HS-5 (cell line): ENCODE data around the gene PGAP1.

Source experiments
- DNase-seq: peaks from one replicate; pipeline ENCODE4 v3.0.0-alpha.2; 2012; ENCODE audit warnings: low read depth

Gene PGAP1, protein sequence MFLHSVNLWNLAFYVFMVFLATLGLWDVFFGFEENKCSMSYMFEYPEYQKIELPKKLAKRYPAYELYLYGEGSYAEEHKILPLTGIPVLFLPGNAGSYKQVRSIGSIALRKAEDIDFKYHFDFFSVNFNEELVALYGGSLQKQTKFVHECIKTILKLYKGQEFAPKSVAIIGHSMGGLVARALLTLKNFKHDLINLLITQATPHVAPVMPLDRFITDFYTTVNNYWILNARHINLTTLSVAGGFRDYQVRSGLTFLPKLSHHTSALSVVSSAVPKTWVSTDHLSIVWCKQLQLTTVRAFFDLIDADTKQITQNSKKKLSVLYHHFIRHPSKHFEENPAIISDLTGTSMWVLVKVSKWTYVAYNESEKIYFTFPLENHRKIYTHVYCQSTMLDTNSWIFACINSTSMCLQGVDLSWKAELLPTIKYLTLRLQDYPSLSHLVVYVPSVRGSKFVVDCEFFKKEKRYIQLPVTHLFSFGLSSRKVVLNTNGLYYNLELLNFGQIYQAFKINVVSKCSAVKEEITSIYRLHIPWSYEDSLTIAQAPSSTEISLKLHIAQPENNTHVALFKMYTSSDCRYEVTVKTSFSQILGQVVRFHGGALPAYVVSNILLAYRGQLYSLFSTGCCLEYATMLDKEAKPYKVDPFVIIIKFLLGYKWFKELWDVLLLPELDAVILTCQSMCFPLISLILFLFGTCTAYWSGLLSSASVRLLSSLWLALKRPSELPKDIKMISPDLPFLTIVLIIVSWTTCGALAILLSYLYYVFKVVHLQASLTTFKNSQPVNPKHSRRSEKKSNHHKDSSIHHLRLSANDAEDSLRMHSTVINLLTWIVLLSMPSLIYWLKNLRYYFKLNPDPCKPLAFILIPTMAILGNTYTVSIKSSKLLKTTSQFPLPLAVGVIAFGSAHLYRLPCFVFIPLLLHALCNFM

DNA sequence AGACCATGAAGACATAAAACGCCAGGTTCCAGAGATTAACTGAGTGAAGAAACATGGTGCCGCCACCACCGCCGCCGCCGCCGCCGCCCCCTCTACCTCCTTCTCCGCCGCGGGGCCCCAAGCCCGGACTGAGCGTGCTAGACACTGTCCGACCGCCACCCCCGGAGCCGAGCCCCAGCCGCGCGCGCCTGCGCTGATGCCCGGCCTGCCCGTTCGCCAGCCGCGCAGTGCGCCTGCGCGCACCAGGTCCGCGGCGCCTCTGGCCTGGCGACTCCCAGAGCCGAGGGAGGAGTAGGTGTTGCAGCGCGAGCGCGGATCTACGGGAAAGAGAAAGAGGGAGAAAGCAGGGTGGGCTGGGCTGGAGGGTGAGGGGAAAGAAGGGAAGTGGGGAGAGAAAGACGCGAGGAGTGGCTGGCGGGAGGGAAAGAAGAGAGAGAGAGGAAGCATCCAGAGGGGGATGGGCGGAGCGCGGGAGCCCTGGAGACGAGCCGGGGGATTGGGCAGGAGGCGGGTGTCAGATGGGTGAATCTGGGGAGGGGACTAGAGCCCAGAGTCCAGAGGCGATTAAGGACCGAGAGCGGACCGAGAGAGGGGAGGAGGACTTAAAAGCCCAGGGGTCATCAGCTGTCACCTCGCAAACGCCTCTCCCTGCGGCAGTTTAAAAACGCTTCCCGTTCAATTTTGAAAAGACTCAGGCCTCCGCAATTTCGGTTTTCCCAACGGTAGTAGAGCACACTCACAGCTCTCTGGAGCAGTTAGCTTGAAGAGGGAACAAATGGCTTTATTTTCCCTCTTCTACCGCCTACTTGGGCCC, at the start of gene PGAP1:
TSS of gene PGAP1 (minus strand) at position 146 of the 814 bp plus-strand sequence. CDS start at position 55, 91 bp downstream.
- DNase-seq = peak; percentile 69

DNA sequence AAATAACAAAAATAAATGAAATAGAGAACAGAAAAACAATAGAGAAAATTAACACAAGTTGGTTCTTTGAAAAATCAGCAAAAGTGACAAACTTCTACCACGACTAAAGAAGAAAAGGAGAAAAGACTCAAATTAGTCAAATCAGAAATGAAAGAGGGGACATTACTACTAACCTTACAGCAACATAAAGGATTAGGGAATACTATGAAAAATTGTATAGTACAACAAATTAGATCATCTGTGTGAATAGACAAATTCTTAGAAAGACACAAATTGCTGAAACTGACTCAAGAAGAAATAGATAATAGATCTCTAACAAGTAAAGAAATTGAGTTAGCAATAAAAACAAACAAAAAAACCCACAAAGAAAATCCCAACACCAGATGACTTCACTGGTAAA, 48.5 kb upstream of the PGAP1 start:
- DNase-seq = no peak

DNA sequence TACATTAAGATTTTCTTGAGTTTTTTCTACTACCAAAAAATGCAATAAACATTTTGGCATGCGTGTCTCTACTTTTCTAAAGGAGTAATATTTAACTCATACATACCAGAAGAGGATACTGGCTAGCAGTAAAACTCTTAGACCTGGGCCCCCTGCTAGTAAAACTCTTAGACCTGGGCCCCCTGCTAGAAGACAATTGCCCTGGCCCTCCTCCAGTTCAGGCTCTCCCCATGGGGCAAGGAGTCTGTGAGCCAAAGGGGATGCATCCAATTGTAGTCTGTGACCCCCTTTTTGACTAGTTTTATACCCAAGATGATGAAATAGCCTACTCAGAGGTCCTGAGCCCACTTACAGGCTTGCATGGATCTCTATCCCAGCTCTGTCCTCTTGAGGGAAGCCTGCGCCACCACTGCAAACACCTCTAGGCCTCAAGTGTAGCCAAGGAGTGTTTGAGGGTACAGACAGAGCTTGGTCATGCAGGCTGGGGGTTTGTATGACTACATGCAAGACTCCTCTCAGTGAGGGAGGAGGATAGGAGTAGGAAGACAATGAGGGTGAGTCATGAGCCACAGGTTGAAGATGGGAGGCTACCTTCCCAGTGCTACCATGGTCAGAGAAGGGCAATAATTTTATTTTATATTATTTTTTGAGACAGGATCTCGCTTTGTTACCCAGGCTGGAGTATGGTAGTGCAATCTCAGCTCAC, 45.2 kb upstream of the PGAP1 start:
- no peak for DNase-seq

DNA sequence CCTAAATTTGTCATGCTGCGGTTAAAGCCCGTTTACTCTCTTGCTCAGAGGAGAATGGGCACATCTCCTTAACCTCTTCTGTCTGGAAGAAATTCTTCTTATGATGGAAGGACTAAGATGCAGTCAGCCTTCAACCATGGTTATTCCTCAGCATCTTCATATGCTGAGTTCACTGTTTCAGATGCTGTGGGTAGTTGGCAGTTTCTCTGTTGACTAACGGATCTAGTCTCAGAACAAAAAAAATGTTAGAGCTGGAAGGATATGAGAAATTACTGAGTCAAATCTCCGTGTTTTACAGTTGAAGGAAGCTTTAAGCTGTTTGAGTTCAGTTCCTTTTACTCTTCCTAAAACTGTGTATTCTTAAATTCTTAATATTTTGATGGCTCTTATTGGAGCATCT, 43.6 kb upstream of the PGAP1 start:
- no peak for DNase-seq

DNA sequence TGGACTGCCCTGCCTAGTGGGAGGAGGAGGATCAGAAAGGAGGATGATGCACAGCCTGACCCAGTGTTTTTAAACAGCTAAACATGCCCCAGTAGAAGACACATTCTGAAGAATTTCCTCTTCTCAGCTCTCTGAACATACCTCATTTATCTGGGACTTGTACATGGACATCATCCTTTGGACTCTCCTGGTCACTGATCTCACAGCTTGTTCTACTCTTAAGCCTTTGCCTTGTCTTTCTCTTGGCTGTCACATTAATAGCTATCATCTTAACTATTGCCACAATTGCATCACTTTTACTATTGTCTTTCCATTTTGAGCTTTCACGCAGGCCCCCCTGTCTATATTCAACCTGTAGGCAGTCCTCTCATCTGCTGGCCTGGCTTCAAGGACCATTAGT, 42.0 kb upstream of the PGAP1 start:
- no peak for DNase-seq

DNA sequence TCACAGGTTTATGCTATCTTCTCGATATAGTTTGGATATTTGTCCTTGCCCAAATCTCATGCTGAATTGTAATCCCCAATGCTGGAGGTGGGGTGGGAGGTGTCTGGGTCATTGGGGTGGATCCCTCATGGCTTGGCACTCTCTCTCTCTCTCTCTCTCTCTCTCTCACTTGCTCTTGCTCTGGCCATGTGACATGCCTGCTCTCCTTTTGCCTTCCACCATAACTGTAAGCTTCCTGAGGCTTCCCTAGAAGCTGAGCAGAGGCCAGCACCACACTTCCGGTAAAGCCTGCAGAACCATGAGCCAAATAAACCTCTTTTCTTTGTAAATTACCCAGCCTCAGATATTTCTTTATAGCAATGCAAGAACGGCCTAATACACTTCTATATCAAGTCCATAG, 41.3 kb upstream of the PGAP1 start:
- DNase-seq = no peak

DNA sequence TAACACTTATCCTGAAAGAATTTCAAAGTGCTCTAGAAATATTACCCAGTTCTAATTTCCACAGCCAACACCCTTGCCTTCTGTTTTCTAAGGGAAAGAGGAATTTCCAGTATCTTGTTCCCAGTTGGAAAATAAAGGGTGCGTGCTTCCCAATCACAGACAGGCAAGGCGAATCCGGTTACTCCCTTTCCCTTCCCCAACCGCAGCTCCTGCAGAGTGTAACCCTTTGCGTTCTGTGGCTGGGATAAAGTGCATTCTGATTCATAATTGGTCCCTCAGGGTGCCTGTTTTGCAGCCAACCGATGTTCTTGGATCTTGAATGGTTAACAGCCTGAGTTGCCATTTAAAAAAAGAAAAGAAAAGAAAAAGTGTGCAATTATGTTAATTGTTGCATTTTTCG, 40.6 kb upstream of the PGAP1 start:
- DNase-seq = no peak

DNA sequence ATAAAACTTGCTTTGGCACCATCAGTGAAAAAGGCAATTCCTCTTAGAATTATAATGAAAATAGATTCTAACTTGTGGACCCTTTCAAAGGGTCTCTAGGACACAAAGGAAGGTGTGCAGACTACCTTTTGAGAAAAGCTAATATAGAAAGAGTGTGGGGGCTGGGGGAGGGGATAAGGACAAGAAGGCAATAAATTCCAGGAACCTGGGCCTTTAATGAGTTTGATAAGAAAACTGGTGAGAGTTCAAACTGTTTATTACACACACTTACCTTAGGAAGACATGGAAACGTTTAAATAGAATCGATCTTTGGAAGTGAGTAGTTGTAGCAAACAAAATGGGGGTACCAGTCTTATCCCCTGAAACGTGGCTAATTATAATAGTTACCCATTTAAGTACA, 39.6 kb upstream of the PGAP1 start:
- no peak for DNase-seq

DNA sequence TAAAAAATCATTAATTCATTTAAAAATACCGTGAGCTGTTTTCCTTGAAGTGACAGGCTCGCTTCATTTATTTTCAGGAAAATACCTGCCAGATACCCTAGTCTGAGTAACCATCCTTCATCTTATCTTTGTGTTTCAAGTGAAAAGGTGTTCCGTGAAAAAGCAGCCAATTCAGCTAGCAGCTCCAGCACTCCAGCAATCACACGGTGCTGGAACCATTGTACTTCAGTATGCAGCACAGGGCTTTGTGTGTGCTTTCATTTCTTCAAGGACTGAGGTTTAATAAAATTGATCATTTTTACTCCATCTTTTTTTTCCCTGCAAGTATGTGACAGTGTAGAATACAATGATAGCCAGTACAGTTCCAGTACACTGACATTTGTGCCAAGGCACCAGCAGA, 39.1 kb upstream of the PGAP1 start:
- no peak for DNase-seq

DNA sequence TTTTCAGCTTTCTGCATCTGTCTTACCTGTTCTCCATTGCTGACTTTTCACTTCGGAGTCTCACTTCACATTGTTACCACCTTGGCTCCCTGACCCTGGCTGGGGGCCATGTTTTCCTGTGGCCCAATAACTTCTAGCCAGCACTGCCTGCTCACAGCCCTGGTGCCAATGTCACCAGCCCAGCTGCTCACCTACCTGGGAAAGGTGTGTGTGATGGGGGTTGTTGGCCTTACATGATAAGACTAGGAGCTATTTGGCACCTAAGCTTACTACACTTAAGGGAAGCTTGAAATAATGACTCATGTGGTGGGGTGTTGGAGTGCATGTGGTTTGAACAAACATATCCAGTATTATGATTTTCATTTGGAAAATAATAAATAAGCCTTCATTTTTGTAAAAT, 37.5 kb upstream of the PGAP1 start:
- no peak for DNase-seq

DNA sequence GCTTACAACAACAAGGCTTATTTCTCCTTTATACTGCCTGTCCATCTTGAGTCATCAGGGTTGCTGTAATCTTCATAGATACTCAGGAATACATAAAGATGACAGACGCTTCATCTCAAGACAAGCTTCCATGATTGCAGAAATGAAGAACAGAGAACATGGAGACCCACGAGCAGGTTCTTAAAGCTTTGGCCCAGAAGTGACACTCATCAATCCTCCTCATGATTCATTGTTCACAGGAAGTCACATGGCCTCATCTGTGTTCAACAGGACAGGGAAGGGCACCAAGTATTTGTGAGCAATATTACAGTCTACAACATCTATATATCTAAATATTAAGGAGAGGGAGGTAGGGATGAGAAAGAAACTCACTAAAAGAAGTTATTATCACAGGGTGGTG, 36.5 kb upstream of the PGAP1 start:
- DNase-seq = no peak

DNA sequence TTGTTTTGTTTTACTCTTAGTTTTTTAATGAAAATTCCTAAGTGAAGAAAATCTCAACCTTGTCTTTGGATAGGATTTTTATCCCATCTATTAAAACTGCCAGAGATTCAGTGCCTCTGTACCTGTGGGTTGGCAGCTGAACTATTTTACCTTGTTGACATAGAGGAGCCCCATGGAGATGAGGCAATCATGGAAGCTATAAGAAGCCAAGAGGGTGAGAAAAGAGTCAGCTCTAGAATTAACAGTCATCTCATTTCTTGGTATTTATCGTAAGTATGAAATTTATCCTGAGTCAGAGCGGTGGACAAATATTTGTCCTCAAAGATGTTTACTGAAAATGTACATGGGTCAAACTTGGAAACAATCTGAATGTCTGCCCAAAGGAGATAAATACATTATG, 35.8 kb upstream of the PGAP1 start:
- no peak for DNase-seq

DNA sequence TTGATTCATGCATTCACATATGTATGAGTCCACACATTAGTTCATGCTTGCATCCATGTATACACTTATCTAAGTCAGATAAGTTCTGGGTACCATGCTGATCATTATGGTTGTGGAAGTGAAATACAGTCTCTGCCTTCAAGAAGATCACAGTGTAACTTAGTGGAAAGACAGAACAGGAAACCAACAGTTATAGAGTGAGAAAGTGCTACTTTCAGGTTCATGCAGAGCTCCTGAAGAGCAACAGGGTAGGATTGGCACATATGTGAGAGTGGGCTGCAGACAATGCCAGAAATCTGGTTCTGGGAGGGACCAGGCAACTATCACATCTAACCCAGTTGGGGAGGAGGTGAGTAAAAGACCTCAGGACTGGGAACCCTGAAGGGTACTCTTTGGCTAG, 35.4 kb upstream of the PGAP1 start:
- no peak for DNase-seq

DNA sequence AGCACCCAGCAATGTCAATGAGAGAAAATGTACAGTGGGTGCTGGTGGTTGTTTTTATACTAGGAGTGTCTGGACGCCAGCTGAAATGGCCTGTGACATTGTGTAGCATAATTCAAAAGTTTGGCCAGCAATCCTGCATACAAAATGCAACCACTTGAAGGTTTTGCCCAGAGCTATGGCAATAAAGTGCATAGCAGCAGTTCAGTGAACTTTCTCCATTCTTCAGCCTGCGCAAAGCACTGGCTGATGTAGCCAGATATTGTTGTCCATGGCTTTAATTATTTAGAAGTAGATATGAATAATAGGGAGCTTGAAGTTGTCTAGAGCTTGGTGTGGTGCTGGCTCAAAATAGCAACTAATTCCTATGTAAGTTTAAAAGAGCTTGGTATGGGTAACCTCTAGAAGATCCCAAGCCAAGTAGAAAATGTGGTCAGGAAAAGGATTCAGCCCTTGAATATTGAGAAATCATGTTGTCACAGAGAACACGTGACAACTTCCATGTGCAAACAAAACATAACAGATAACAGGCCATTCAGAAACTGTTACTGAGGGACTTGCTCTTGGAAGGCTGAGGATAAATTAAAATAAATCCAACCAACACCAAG, 33.3 kb upstream of the PGAP1 start:
- no peak for DNase-seq

DNA sequence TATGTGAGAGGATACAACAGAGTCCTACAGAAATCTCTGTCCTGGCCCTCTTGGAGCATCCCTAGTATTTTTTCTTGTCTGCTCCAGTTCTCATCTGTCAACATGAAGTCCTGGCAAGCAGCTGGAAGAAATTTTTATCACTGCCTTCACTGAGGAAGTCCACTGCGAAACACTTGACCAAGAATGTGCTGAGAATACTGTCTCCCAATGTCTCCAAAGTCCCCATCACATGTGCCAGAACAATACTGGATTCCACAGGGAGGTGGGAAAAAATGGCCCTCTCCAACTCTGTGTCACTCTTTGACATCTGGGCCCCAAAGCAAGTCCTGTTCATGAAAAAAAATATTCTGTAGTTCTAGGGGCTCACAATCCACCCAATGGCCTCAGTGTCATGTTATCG, 32.8 kb upstream of the PGAP1 start:
- DNase-seq = no peak

DNA sequence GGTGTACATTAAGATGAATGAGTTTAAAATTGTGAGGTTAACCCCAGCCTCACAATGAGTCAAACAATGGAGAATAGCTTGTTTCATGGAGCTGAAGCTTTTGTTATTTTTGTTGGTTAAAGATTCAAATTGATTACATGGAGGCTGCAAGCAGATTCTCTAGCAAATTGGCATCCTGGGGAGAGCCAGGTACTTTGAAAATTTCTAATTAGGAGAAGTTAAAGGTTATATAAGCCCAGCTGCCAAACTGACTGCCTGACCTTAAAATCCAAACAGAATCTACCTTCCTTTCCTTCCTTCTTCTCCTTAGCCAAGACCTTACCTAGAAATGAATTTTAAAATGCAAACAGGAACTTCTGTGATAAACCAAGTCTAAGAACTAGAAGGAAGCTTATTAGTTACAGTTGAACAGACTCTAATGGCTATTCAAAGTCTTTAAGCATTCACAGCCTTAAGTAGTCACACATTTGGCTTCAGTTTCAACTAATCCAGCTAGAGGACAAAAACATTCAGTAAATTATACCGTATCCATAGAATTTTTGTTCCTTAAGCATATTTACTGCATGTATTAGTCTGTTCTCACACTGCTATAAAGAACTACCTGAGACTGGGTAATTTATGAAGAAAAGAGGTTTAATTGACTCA, 31.5 kb upstream of the PGAP1 start:
- no peak for DNase-seq

DNA sequence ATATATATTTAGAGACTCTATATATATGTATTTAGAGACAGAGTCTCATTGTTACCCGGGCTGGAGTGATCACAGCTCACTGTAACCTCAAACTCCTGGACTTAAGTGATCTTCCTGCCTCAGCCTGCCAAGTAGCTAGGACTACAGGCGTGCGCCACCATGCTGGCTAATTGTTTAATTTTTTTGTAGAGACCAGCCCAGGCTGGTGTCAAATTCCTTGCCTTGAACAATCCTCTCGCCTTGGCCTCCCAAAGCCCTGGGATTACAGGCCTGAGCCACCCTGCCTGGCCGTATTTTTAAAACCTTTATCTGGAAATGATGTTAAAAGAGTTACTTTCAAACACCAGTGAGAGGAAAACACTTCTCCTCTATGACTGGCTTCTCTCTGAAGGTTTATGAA, 30.9 kb upstream of the PGAP1 start:
- DNase-seq = no peak

DNA sequence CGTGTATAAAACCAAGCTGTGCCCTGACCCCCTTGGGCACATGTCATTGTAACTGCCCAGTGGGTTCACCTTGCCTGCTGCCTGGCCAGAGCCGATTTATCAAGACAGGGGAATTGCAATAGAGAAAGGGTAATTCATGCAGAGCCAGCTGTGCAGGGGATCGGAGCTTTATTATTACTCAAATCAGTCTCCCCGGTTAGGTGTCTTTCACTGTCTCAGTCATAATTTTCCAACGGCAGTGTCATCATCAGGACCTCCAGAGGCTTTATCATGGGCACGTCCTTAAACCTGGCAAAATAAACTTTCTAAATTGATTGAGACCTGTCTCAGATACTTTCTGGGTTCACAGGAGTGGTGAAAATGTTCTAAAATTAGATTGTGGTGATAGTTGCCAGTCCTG, 29.6 kb upstream of the PGAP1 start:
- no peak for DNase-seq

DNA sequence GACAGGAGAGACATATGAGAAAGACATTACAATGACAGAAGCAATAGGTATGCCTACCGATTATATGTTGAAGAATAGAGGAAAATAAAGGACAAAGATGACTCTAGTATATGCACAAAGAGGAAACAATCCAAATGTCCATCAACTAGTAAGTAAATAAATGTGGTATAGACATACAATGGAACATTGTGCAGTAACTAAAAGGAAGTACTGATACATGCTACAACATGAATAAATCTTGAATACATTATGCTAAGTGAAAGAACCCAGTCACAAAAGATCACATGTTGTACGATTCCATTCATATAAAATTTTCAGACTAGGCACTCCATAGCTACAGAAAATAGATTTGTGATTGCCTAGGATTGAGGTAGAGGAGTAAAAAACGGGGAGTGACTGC, 28.5 kb upstream of the PGAP1 start:
- no peak for DNase-seq

DNA sequence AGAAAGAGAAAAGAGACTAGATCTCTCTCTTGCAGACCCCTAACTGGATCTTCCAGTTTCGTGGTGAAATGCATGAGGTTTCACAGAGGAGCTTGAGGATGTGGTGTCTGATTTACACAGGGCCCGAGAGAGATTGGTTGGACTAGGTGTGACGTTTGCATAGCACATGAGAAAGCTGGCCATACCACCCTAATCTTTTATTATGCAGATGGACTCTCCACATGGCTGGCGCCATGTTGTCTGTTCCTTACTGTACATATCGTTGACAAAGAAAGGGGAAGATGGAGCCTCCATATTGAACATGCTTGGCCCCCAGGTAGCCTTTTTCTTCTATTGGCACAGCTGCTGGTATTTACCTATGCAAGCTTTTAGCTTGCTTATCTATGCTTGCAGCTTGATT, 27.5 kb upstream of the PGAP1 start:
- no peak for DNase-seq

DNA sequence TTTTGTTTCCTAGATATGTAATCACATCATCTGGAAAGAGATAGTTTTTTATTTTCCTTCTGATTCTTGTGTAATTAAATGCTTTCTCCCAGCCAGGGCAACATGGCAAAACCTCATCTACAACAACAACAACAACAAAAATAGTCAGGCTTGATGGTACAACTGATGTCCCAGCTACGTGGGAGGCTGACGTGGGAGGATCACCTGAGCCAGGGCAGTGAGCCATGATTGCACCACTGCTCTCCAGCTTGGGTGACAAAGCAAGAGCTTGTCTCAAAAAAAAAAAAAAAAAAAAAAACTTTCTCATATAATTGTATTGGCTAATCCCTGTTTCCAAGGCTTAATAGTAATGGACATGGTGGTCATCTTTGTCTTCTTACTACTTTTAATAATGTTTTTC, 26.4 kb upstream of the PGAP1 start:
- no peak for DNase-seq
